Raji (cell line): Measurements from ENCODE around the gene ALG6.

Experiments
- POLR2A ChIP-seq: IDR thresholded peaks from 2 replicates; pipeline ENCODE4 v1.6.1; 2011; ENCODE audit warnings: low read depth, low read length, control low read depth; ENCODE audit not compliant: insufficient read depth

ALG6 gene

DNA sequence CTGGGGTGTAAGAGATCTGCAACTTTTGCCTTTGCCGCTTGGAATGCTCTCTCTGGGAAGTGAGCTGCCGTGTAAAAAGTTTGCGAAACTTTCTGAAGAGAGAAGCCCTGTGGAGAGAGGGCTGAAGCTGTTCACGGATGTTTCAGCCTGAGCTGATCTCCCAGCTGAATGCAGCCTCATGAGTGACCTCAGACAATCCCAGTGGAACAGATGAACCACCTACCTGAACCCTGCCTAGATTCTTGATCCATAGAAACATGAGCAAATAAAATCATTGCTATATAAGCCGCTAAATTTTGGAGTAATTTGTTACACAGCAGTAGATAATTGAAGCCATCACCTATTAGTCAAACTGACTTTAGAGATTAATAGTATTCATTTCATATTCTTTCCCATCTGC lies 4.4 kb upstream of the ALG6 start:
- TF ChIP-seq POLR2A, result no peak

DNA sequence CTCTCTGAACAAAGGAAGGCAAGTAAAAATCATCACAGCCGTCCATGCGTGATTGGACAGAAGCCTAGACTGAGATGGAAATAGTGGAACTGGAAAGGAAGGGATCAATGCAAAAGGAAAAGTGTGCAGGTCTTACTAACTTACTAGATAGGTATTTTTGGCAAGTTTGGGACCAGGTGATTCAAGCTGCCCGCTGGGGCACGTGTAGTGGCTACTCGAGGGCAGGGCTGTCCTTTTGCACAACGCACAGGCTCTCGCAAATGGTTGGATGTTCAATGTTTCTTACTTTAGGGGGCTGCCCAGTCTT lies 566 bp upstream of the ALG6 start:
- no peak for TF ChIP-seq POLR2A

DNA sequence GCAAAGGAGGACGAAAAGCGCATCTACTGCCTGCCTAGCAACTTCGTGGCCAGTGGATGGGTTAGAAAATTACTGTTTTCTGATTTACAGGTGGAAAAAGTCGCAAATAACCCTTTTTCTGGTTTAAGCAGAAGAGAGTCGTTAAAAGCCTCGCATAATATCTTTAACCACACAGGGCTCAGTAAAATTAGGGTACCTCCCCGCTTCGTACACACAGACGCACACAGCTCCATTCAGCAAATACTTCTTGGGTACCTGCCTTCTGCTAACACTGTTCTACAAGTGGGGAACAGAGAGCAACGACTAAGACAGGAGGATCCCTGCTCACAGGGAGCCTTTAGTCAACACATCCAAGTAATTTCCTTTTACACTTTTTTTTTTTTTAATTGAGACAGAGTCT lies 704 bp downstream of the ALG6 start:
- no peak for TF ChIP-seq POLR2A

DNA sequence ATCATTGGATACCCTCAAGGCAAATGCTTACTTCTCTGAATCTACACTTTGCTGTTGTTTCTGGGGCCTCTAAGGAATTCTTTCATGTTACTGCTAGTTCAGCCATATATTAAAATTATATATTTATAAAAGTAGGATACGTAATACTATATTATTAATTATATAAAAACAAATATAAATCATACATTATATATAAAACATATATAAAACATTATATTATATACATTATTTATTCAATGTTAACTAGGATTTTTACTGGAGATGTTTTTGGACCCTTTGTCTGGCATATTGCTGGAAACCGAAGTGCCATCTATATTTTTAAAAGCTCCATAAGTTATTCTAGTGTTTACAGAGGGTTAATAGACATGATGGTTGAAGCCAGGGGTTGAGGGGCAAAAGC lies 12.2 kb downstream of the ALG6 start:
- no peak for TF ChIP-seq POLR2A

DNA sequence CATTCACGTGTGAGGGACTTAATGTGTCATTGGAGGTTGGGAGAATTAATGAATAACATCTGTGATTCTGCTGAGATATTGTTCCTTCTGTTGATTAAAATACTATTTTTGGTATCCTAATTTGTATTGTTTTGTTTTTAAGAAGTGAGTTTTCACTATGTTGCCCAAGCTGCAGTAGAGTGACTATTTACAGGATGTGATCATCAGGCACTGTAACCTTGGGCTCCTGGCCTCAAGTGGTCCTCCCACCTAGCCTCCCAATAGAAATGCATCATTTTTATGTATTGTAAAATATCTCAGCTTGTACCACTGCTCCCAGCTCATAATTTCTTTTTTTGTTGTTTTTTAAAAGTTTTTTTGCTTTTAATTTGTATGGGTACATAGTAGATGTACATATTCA lies 14.3 kb downstream of the ALG6 start:
- TF ChIP-seq POLR2A, result no peak

DNA sequence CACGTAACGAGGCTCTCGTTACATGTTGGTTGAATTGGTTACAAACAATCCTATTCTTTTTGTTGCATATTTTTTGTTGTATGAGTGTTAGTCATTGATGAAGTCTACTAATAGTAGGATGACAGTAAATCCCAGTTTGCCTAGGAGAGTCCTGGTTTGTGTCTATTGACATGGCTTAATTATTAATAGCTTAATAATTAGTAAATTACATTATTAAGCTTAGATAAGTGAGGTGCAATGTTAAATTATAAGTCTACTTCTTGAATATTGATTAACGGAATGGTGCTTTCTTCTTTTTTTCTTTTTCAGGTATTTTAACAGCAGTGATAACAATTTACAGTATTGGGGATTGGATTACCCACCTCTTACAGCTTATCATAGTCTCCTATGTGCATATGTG lies 34.5 kb downstream of the ALG6 start:
- no peak for TF ChIP-seq POLR2A

DNA sequence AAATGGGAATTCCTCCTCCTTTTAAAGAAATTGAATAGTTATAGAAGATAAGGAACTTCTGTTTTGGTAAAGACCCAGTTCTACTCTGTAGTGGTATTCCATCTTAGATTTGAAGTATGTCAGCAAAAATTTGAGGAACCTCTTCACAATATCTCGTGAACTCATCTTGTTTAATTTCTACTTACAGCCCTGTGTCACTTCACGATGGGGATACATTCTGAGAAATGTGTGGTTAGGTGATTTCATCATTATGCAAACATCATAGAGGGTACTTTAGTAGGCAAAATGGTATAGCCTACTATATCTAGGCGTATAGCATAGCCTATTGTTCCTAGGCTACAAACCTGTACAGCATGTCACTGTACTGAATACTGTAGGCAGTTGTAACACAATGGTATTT lies 36.0 kb downstream of the ALG6 start:
- TF ChIP-seq POLR2A, result no peak

DNA sequence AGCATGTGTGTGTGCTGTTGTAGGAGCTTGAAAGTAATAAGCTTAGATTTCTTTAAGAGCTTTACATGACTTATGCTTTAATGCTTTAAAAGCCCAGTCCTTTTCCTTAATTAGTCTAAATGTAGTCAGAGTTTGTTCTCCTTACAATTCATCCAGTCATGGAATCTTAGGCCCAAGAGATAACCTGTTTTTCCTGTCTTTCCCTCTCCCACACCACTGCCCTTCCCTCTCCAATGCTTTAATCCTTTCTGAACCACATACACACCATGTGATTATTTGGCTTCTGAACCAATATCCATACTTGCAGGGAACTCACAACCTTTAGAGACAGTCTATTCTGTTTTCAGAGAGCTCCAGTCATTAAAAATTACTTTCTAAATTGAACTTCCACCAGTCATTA lies 37.6 kb downstream of the ALG6 start:
- no peak for TF ChIP-seq POLR2A

DNA sequence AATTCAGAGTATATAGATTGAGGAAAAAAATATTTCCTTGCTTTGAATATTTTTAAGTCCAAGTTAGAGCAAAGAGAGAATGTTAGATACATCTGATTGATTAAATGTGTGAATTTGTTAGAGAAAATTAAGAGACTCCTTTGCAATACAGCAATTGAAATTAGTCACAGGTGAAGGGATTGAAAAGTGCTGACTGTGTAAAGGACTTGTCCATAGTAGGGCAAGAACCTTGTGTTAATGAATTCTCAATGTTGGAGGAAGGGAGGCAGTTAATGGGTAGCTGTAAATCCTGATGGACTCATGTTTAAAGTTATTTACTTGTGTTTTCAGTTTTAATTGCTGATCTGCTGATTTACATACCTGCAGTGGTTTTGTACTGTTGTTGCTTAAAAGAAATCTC lies 38.6 kb downstream of the ALG6 start:
- TF ChIP-seq POLR2A, result no peak

DNA sequence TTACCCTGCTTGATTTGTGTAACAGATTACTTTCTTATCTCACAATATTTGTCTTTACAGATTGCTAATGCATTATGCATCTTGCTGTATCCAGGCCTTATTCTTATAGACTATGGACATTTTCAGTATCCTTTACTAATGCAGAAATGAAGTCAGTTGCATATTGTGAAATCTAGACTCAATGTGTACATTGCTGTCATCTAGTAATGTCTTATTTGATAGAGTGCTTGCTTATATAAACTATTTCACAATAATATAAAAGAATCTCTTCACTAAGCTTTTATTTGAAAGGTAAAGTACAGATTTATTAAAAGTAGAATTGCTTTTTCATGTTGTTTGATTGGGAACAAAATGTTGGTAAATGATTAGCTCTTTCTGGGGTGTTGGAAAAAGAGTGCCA lies 39.6 kb downstream of the ALG6 start:
- no peak for TF ChIP-seq POLR2A

DNA sequence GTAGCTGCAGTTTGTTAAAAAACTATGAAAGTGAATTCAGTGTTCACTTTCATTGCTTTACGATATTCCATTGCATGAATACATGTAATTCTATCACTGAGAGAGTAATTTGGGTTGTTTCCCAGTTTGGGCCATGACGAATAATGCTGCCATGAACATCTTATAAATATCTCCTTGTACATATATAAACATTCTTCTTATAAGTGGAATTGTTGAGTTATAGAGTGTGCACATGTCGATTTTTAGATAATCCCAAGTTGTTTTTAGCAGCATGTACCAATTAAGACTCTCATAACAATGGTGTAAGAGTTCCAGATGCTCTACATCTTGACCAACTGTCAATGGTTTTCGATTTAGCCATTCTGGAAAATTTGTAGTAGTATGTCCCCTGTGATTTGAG lies 40.9 kb downstream of the ALG6 start:
- TF ChIP-seq POLR2A, result no peak

DNA sequence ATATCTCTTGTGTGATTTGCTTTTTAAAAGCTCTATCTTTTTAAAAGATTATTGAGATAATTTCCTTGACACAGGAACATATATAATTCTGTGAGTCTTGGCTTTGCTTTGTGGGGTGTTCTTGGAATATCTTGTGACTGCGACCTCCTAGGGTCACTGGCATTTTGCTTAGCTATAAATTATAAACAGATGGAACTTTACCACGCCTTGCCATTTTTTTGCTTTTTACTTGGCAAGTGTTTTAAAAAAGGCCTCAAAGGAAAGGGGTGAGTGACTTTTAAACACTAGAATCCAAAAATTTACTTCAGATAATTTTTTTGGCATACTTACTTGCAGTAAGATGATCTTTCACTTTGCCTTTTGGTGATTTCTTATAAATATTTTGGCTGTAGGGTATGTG lies 43.6 kb downstream of the ALG6 start:
- no peak for TF ChIP-seq POLR2A

DNA sequence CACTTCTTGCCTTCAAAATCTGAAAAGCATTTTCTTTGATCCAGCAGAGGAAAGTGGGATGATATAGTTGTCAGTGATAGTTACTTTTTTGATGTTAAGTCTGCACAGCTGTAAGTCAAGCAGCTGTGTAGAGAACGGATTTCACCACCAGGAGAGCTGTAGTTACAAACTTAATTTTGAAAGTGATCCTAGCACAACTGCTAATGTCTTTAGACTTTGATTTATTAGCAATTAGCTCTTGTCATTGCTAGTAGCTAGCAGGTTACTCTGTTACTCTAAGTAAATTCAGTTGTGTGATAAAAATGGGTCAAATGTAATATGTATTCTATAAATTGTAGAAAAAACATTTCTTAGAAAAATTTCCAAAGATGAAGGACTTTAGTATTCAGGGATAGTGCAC lies 46.0 kb downstream of the ALG6 start:
- no peak for TF ChIP-seq POLR2A

DNA sequence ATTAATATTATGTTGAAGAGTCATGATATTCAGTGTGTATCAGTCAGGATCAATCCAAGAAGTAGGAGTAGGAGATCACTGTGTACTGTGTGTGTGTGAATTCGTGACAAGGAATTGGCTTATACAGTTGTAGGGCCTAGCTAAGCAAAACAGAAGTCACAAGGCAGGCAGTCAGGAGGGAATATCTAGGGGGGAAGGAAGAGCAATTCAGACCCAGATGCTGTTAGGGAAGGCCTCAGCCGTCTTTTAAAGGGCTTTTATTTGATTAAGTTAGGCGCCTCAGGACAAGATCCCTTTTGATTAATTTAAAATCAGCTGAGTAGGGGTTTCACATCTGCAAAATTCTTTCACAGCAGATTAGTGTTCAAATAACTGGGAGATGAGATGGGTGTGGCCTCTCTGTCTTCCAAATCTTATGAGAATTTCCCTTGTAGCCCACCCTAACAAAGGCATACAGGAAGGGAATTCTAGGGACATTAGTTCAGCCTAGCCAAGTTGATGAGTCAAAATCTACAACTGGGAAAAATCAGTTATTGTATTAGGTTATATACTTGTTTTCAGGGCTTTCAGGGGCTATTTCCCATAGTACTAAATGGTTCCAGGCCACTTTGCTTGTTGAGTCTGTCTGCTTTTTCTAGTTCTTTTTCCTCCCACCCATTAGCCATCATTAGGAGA lies 47.4 kb downstream of the ALG6 start:
- TF ChIP-seq POLR2A, result no peak

DNA sequence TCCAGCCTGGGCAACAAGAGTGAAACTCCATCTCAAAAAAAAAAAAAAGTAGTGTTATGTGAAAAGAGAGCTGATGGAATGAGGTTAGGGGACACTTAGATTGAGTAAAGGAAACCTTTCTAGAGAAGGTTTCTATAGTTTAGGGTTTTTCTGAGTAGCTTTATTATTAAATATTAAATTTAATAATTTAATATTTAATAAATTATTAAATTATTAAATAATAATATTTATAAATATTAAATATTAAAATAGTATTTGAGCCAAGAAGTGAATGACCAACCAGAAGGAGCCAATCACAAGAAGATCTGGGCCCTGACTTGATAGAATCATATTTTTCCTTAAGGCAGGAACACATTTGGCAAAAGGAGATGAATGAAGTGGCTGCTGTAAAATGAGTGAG lies 50.7 kb downstream of the ALG6 start:
- no peak for TF ChIP-seq POLR2A

DNA sequence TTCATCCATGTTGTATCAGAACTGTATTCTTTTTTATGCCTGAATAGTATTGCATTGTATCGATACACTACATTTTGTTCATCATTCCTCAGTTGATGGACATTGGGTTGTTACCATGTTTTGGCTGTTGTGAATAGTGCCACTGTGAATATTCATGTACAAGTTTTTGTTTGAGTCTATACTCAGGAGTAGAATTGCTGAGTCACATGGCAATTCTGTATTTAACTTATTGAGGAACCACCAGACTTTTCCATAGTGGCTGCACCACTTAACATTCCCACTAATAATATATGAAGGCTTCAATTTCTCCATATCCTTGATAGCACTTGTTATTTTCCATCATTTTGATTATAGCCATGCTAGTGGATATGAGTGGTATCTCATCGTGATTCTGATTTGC lies 56.2 kb downstream of the ALG6 start:
- TF ChIP-seq POLR2A, result no peak

DNA sequence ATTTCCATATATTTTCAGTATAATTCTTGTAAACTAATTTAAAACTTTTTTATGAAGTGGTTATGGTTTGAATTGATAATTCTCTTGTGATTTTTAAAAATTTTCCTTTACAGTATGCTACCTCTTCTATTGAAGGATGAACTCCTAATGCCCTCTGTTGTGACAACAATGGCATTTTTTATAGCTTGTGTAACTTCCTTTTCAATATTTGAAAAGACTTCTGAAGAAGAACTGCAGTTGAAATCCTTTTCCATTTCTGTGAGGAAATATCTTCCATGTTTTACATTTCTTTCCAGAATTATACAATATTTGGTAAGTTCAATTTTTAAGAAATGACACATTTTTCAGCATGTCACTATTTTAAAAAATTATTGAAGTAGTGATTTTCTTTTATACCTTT lies 61.4 kb downstream of the ALG6 start:
- no peak for TF ChIP-seq POLR2A

DNA sequence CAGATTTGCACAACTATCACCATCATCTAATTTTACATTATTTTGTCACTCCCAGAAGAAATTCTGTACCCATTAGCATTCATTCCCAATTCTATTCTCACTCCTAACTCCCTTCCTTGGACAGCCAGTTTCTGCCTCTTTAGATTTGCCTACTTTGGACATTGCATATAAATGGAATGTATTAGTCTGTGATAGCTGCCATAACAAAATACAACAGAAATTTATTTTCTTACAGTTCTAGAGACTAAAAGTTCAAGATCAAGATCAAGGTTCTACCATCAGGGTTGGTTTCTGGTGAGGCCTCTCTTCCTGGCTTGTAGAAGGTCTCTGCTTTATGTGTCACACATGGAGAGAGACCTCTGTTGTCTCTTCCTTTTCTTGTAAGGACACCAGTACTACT lies 61.9 kb downstream of the ALG6 start:
- TF ChIP-seq POLR2A, result no peak
